Common myeloid progenitor, CD34-positive (primary cell): Measurements from ENCODE around the gene GPR39.

Source experiments
- CTCF ChIA-PET: fragments of 350-600 bp; sonication (Branson Sonifier 250); formaldehyde crosslinking; loops from one replicate; lab custom pipeline; 2021; ENCODE audit warnings: antibody characterized with exemption; lab: Charles Lee
- POLR2A ChIA-PET: fragments of 350-600 bp; sonication (Branson Sonifier 250); formaldehyde crosslinking; loops from one replicate; lab custom pipeline; 2021; ENCODE audit warnings: antibody characterized with exemption; lab: Charles Lee
- DNase-seq, 3 donors: peaks; one replicate each; pipeline versions ENCODE4 v3.0.0 to v3.0.0-alpha.2; 2013
- H3K27ac ChIP-seq, 2 experiments: 1 replicate in 1 of 2; 2 replicates in 1 of 2; pipeline ENCODE4 v1.7.0; 2013; ENCODE audit warnings: inconsistent platforms in 2 of 2, low read length in 2 of 2, mild to moderate bottlenecking in 2 of 2, low read depth in 1 of 2, moderate library complexity in 1 of 2; ENCODE audit not compliant: severe bottlenecking in 2 of 2, insufficient read depth in 1 of 2, poor library complexity in 1 of 2
- H3K27me3 ChIP-seq, 5 experiments: replicated peaks in 2 of 5; 1 replicate in 3 of 5; 2 replicates in 2 of 5; pipeline versions ENCODE4 v1.6.1 to v1.7.0; 2013; ENCODE audit warnings: low read length in 4 of 5, mild to moderate bottlenecking in 2 of 5, moderate library complexity in 2 of 5, inconsistent platforms in 1 of 5; ENCODE audit not compliant: insufficient read depth in 5 of 5, control insufficient read depth in 4 of 5
- H3K36me3 ChIP-seq, 4 experiments: 1 replicate in 2 of 4; 2 replicates in 2 of 4; pipeline versions ENCODE4 v1.6.1 to v1.7.0; 2013; ENCODE audit warnings: low read length in 3 of 4, control low read depth in 1 of 4, mild to moderate bottlenecking in 1 of 4; ENCODE audit not compliant: control insufficient read depth in 4 of 4, insufficient read depth in 4 of 4
- H3K4me1 ChIP-seq, 4 experiments: 1 replicate in 3 of 4; 2 replicates in 1 of 4; pipeline versions ENCODE4 v1.6.1 to v1.7.1; 2013; ENCODE audit warnings: low read length in 3 of 4, mild to moderate bottlenecking in 3 of 4, control low read depth in 1 of 4, inconsistent platforms in 1 of 4, moderate library complexity in 1 of 4; ENCODE audit not compliant: control insufficient read depth in 4 of 4, insufficient read depth in 4 of 4; ENCODE audit errors: control extremely low read depth in 1 of 4
- H3K4me3 ChIP-seq, 7 experiments: 1 replicate in 4 of 7; 2 replicates in 3 of 7; pipeline versions ENCODE4 v1.5.1 to v1.7.0; 2013; ENCODE audit warnings: mild to moderate bottlenecking in 7 of 7, low read length in 6 of 7, moderate library complexity in 6 of 7, inconsistent platforms in 2 of 7, low read depth in 2 of 7, control low read depth in 1 of 7; ENCODE audit not compliant: insufficient read depth in 4 of 7, control insufficient read depth in 1 of 7; ENCODE audit errors: extremely low read depth in 1 of 7
- H3K9me3 ChIP-seq, 5 experiments: 1 replicate in 4 of 5; 2 replicates in 1 of 5; pipeline versions ENCODE4 v1.6.1 to v1.7.1; 2013; ENCODE audit warnings: low read length in 4 of 5, mild to moderate bottlenecking in 2 of 5, inconsistent platforms in 1 of 5, low read depth in 1 of 5, moderate library complexity in 1 of 5; ENCODE audit not compliant: control insufficient read depth in 4 of 5, insufficient read depth in 2 of 5; ENCODE audit errors: control extremely low read depth in 1 of 5
- WGBS: methylation state at CpG from one replicate; pipeline ENCODE4 v1.1.5; 2013; ENCODE audit not compliant: insufficient coverage; 5-methylcytosine and 5-hydroxymethylcytosine counted together

GPR39 gene

GRCh38 chr2:132609101-132609890 lies 192.7 kb downstream of the GPR39 start:
- Histone ChIP-seq H3K27me3 (peaks cover 0 to 3% (median 0%) of the 10 kb centered on the region in 5 experiments), H3K27ac (no peak overlapping the region), H3K4me3 (no peak overlapping the region), H3K4me1 (no peaks in the 10 kb centered on the region), H3K36me3 (no peaks in the 10 kb centered on the region), H3K9me3 (no peaks in the 10 kb centered on the region)
- POLR2A ChIA-PET, result no interaction called here
- no peak for DNase-seq
- CTCF ChIA-PET, result no interaction called here
- WGBS, result 95% methylated on average over 8 of the region's 8 CpGs

GRCh38 chr2:132611719-132612118 lies 195.1 kb downstream of the GPR39 start:
- CTCF ChIA-PET, result no interaction called here

GRCh38 chr2:132615329-132616085 lies 198.9 kb downstream of the GPR39 start:
- 95% methylated on average over 4 of the region's 5 CpGs for WGBS
- no peak for DNase-seq
- Histone ChIP-seq H3K27ac (no peak overlapping the region), H3K4me1 (no peaks in the 10 kb centered on the region), H3K9me3 (no peaks in the 10 kb centered on the region), H3K4me3 (no peak overlapping the region), H3K36me3 (no peaks in the 10 kb centered on the region), H3K27me3 (no peaks in the 10 kb centered on the region)
- ChIA-PET CTCF (interaction anchor here (1.0 kb wide), 1 partner anchor 8 kb away, joined by 3 read pairs; no protein-coding TSS in a partner anchor), POLR2A (no interaction called here)

More at GRCh38 chr2:132611719-132612118, 195.1 kb downstream of the GPR39 start:
- no peak overlapping the region for H3K4me3 ChIP-seq
- peaks cover 0 to 2% (median 0%) of the 10 kb centered on the region in 5 experiments for H3K27me3 ChIP-seq
- POLR2A ChIA-PET, result no interaction called here
- DNase-seq, result no peak
- no peaks in the 10 kb centered on the region for H3K36me3 ChIP-seq
- 80% methylated on average over 2 of the region's 2 CpGs for WGBS
- H3K4me1 ChIP-seq, result no peaks in the 10 kb centered on the region
- H3K9me3 ChIP-seq, result no peaks in the 10 kb centered on the region
- no peak overlapping the region for H3K27ac ChIP-seq

GRCh38 chr2:132617989-132618388 lies 201.4 kb downstream of the GPR39 start:
- ChIA-PET CTCF (no interaction called here), POLR2A (interaction anchor here (0.7 kb wide), 1 partner anchor 253 kb away, joined by 4 read pairs; no protein-coding TSS in a partner anchor)
- peaks cover 0 to under 1% (median 0%) of the 10 kb centered on the region in 4 experiments for H3K4me1 ChIP-seq
- no peak overlapping the region for H3K27ac ChIP-seq
- 100% methylated on average over 2 of the region's 3 CpGs for WGBS
- no peaks in the 10 kb centered on the region for H3K27me3 ChIP-seq
- H3K9me3 ChIP-seq, result no peaks in the 10 kb centered on the region
- H3K4me3 ChIP-seq, result no peak overlapping the region
- H3K36me3 ChIP-seq, result no peaks in the 10 kb centered on the region
- DNase-seq, result no peak

- POLR2A ChIA-PET, result no interaction called here
- H3K27me3 ChIP-seq, result no peaks in the 10 kb centered on the region
- no peak for DNase-seq
- no peak overlapping the region for H3K27ac ChIP-seq
- peaks cover 0 to 8% (median 3%) of the 10 kb centered on the region in 4 experiments for H3K4me1 ChIP-seq
- no peaks in the 10 kb centered on the region for H3K9me3 ChIP-seq
- H3K36me3 ChIP-seq, result no peaks in the 10 kb centered on the region
- CTCF ChIA-PET, result no interaction called here
- 78% methylated on average over 6 of the region's 7 CpGs for WGBS
- no peak overlapping the region for H3K4me3 ChIP-seq
Observed at GRCh38 chr2:132618734-132619133, 202.1 kb downstream of the GPR39 start.

GRCh38 chr2:132620115-132620514 lies 203.5 kb downstream of the GPR39 start:
- no peak overlapping the region for H3K27ac ChIP-seq
- peaks cover 0 to 11% (median 3%) of the 10 kb centered on the region in 4 experiments for H3K4me1 ChIP-seq
- H3K36me3 ChIP-seq, result no peaks in the 10 kb centered on the region
- no peak overlapping the region for H3K4me3 ChIP-seq
- DNase-seq, result no peak
- H3K9me3 ChIP-seq, result no peaks in the 10 kb centered on the region
- H3K27me3 ChIP-seq, result no peaks in the 10 kb centered on the region
- 100% methylated on average over 2 of the region's 2 CpGs for WGBS
- ChIA-PET POLR2A (no interaction called here), CTCF (no interaction called here)
